HG03460 (cell line): ENCODE results near the gene RPUSD1.
"Not testable (repeated sequence)": the region's sequence is repeated elsewhere in the genome, so short reads cannot be mapped to it uniquely, and the experiment has no call there.

Experiments
- ATAC-seq: cut with Tn5 transposase; IDR thresholded peaks from one replicate; pipeline ENCODE4 v1.9.1; 2021; ENCODE audit not compliant: unreplicated experiment

The RPUSD1 gene

GRCh38 chr16:787978-788398, at the start of gene RPUSD1:
TSS of gene RPUSD1 (minus strand) at chr16:788381. CDS start at chr16:787737, 644 bp downstream.
- ATAC-seq: peak; percentile 6

GRCh38 chr16:836822-837221, 48.6 kb upstream of the RPUSD1 start:
- not testable (repeated sequence) for ATAC-seq

GRCh38 chr16:836221-836620, 48.0 kb upstream of the RPUSD1 start:
- ATAC-seq: no peak

- ATAC-seq: no peak
Measured at GRCh38 chr16:835373-835772, 47.2 kb upstream of the RPUSD1 start.

GRCh38 chr16:833411-833810, 45.2 kb upstream of the RPUSD1 start:
- no peak for ATAC-seq

GRCh38 chr16:832652-833336, 44.6 kb upstream of the RPUSD1 start:
- ATAC-seq: no peak

GRCh38 chr16:831571-832413, 43.6 kb upstream of the RPUSD1 start:
- no peak for ATAC-seq

- ATAC-seq: no peak
Measured at GRCh38 chr16:830871-831570, 42.8 kb upstream of the RPUSD1 start.

- no peak for ATAC-seq
Measured at GRCh38 chr16:830107-830870, 42.1 kb upstream of the RPUSD1 start.

- ATAC-seq: no peak
Measured at GRCh38 chr16:828891-829290, 40.7 kb upstream of the RPUSD1 start.

- ATAC-seq: no peak
Measured at GRCh38 chr16:827513-827912, 39.3 kb upstream of the RPUSD1 start.

GRCh38 chr16:825341-826061, 37.3 kb upstream of the RPUSD1 start:
- ATAC-seq: no peak

- ATAC-seq: no peak
Measured at GRCh38 chr16:824601-825000, 36.4 kb upstream of the RPUSD1 start.

- ATAC-seq: no peak
Measured at GRCh38 chr16:824194-824593, 36.0 kb upstream of the RPUSD1 start.

- ATAC-seq: no peak
Measured at GRCh38 chr16:822909-823297, 34.7 kb upstream of the RPUSD1 start.

GRCh38 chr16:822174-822908, 34.2 kb upstream of the RPUSD1 start:
- no peak for ATAC-seq

- ATAC-seq: no peak
Measured at GRCh38 chr16:821751-822150, 33.6 kb upstream of the RPUSD1 start.

- ATAC-seq: no peak
Measured at GRCh38 chr16:820748-821147, 32.6 kb upstream of the RPUSD1 start.

- not testable (repeated sequence) for ATAC-seq
Measured at GRCh38 chr16:820044-820408, 31.8 kb upstream of the RPUSD1 start.
